K562 (cell line): ENCODE results near the gene TMEM101. TPM values are rescaled to one million over a fixed set of nuclear protein-coding genes. Genes with fewer than 3 reads are reported as not detected.

ENCODE experiments used
- CREB1 ChIP-seq, 2 experiments: sonication (generic) in 1 of 2; formaldehyde crosslinking in 1 of 2; IDR thresholded peaks; 2 replicates each; pipeline versions ENCODE4 v1.6.1 to v1.8.0; 2012 to 2022; ENCODE audit warnings: inconsistent platforms in 1 of 2, mild to moderate bottlenecking in 1 of 2, missing genetic modification reagents in 1 of 2, moderate library complexity in 1 of 2
- ETV5 ChIP-seq: sonication (generic); formaldehyde crosslinking; IDR thresholded peaks from 2 replicates; pipeline ENCODE4 v1.4.0; 2020; ENCODE audit warnings: low read depth, mild to moderate bottlenecking, missing genetic modification reagents
- HBP1 ChIP-seq: fragments of 450-650 bp; formaldehyde crosslinking; IDR thresholded peaks from 2 replicates; pipeline ENCODE4 v1.4.0; 2022; ENCODE audit warnings: missing genetic modification characterization
- HNRNPLL ChIP-seq: fragments of 200-400 bp; formaldehyde crosslinking; IDR thresholded peaks from 2 replicates; pipeline ENCODE4 v1.6.1; 2017; ENCODE audit warnings: low read length, low read depth, mild to moderate bottlenecking; ENCODE audit not compliant: poor library complexity, severe bottlenecking
- ID3 ChIP-seq, 2 experiments: fragments of 250-450 bp in 1 of 2; fragments of 450-650 bp in 1 of 2; sonication (Bioruptor Pico) in 1 of 2; IDR thresholded peaks; 2 replicates each; pipeline versions ENCODE4 v1.6.1 to v1.8.0; 2016 to 2021; ENCODE audit warnings: mild to moderate bottlenecking in 2 of 2, moderate library complexity in 2 of 2, missing compliant biosample characterization in 1 of 2, missing genetic modification characterization in 1 of 2
- MECOM ChIP-seq: fragments of 250-450 bp; sonication (Bioruptor Pico); IDR thresholded peaks from 2 replicates; pipeline ENCODE4 v1.8.0; 2022; ENCODE audit warnings: inconsistent platforms
- NR0B1 ChIP-seq: fragments of 450-650 bp; IDR thresholded peaks from one replicate; pipeline ENCODE4 v1.6.1; 2018; ENCODE audit warnings: mild to moderate bottlenecking, moderate library complexity; ENCODE audit not compliant: partially characterized antibody
- PHTF2 ChIP-seq: fragments of 250-450 bp; sonication (Bioruptor Pico); IDR thresholded peaks from 2 replicates; pipeline ENCODE4 v1.5.0; 2021; ENCODE audit warnings: mild to moderate bottlenecking
- TAF1 ChIP-seq: IDR thresholded peaks from 2 replicates; pipeline ENCODE4 v1.6.1; 2011; ENCODE audit warnings: mild to moderate bottlenecking, low read length, moderate library complexity; ENCODE audit not compliant: insufficient read depth, control insufficient read depth, severe bottlenecking; ENCODE audit errors: extremely low read depth
- THRA ChIP-seq: fragments of 450-650 bp; IDR thresholded peaks from 2 replicates; pipeline ENCODE4 v1.6.1; 2017; ENCODE audit warnings: mild to moderate bottlenecking, moderate library complexity
- ZMIZ1 ChIP-seq, 2 experiments: fragments of 150-350 bp in 1 of 2; IDR thresholded peaks; 2 replicates each; pipeline ENCODE4 v1.6.1; 2012 to 2016; ENCODE audit warnings: low read depth in 2 of 2, low read length in 2 of 2, mild to moderate bottlenecking in 1 of 2, moderate library complexity in 1 of 2
- polyA plus RNA-seq, 8 experiments: library from polyadenylated mRNA; depleted of rRNA in 4 of 8; stranded (reverse) in 5 of 8; unstranded in 3 of 8; fragments of >200 nt; fragmentation: Nextera tagmentation in 2 of 8; fragmentation: Illumina TruSeq in 1 of 8; extraction: Ambion mirVana in 2 of 8; extraction: Trizol in 1 of 8; gene quantifications; 2 replicates each; pipeline versions ENCODE4 v1.2.1 to v1.2.3, GENCODE V29; 2011 to 2014; ENCODE audit warnings: inconsistent platforms in 1 of 8, missing spikeins in 1 of 8
- total RNA-seq, 7 experiments: library from RNA; depleted of rRNA in 6 of 7; stranded (reverse); fragments of >200 nt in 6 of 7; fragmentation: Illumina TruSeq in 2 of 7; extraction: Trizol in 2 of 7; gene quantifications; 2 replicates each; pipeline versions ENCODE4 v1.2.1 to v1.2.3, GENCODE V29; 2011 to 2021; ENCODE audit warnings: low replicate concordance in 1 of 7

TMEM101 gene
- total and polyA plus RNA-seq, 9 of the 15 experiments (the other 6 are each of a cell fraction or from before 2014, with no cell fraction given), result 21.2 to 110 (median 37.8) TPM

GRCh38 chr17:43983515-43984411 is 31.0 kb downstream of the TMEM101 start (continued):
- peak; percentile 94 for TF ChIP-seq HNRNPLL
- TF ChIP-seq HBP1 (CRISPR knock-in tag), result no peak
- no peak for TF ChIP-seq NR0B1
- TF ChIP-seq MECOM (CRISPR knock-in tag), result no peak
- TF ChIP-seq CREB1 (IDR thresholded peaks at IDR 0.05), result peak; percentile 86; the same call in 1 of the 2 replicates
- peak; percentile 82 for TF ChIP-seq CREB1 (CRISPR knock-in tag; IDR thresholded peaks at IDR 0.05)
- no peak for TF ChIP-seq PHTF2
- no peak for TF ChIP-seq TAF1
- peak; percentile 93 for TF ChIP-seq ETV5 (CRISPR knock-in tag)
- peak in 1 of 2 experiments; percentile 58; a peak in 1 of 4 replicates for TF ChIP-seq ZMIZ1 (IDR thresholded peaks at IDR 0.05; ENCODE audit: low read depth in 2 of 2, low read length in 2 of 2)
- no peak for TF ChIP-seq ID3 (CRISPR knock-in tag; IDR thresholded peaks at IDR 0.05)
- peak; percentile 71; the same call in 1 of the 2 replicates for TF ChIP-seq ID3 (tag; IDR thresholded peaks at IDR 0.05)
- TF ChIP-seq THRA, result no peak
